Activated effector memory CD4-positive, alpha-beta T cell treated with Interleukin-2 at 50 U/mL for 16 hours (primary cell): ENCODE data around the gene MAP3K8.
"Not testable (repeated sequence)": the region's sequence is repeated elsewhere in the genome, so short reads cannot be mapped to it uniquely, and the experiment has no call there.

Experiments
- DNase-seq: peaks from one replicate; pipeline ENCODE4 v3.0.0-alpha.2; 2020

The MAP3K8 gene

GRCh38 chr10:30453764-30454527 lies 20.0 kb downstream of the MAP3K8 start:
- DNase-seq: no peak

DNA sequence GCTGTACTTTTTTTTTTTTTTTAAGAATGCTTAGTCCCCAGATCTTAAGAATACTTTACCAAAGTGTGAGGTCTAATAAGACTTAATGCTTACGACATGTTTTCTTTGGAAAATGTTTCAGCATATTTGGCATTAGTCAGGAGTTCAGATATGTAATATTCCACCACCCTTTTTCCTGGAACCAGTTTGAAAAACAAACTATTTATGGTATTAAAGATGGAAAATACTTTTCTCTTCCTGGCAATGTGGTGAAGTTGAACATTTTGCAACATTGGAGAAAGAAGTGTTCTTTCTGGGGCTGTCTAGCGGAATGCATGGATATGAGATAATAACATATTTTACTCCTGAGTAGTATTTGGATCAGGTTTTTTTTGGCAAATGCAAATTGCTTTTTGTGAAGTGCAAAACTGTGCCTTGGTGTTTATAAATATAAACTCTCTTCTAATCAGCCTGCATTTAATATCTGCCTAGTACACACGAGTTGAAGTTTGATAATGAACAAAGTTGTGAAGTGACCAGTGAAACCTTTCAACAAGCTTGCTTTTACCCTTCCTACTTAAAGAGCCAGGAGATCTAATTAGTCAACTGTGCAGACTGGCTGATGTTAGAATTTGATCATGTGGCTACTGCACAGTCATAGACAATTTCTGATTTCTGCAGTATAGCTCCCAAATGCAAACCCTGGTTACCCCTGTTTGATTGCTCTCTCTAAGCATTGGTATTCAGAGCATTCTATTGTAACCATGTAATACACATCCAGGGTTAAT lies 20.9 kb downstream of the MAP3K8 start:
- no peak for DNase-seq

- DNase-seq: no peak
These were observed 21.8 kb downstream of the MAP3K8 start for GRCh38 chr10:30455816-30456215.

- DNase-seq: no peak
These were observed 22.3 kb downstream of the MAP3K8 start for GRCh38 chr10:30456266-30456665.

GRCh38 chr10:30459283-30459682 lies 25.3 kb downstream of the MAP3K8 start:
- no peak for DNase-seq

DNA sequence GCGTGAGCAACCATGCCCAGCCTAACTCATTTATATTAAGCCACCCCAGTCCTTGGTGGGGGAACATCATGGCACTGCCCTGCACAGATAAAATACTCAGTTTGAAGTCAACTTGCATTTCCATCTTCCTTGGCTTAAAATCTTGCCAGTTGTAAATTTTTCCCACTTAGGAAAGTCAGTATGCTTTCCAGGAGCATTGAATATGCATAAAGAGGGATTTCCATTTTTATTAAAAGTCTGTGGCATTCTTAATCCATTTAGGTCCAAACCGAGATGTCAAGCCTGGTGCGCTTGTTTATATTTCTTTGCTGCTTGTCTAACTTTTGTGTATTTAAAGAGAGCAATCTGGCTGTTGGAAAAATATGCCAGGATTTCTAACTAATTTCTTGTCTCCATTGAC lies 26.1 kb downstream of the MAP3K8 start:
- DNase-seq: no peak

GRCh38 chr10:30462513-30462912 lies 28.5 kb downstream of the MAP3K8 start:
- DNase-seq: no peak

- no peak for DNase-seq
These were observed 30.0 kb downstream of the MAP3K8 start for GRCh38 chr10:30463944-30464451.

GRCh38 chr10:30464675-30465074 lies 30.7 kb downstream of the MAP3K8 start:
- DNase-seq: no peak

- DNase-seq: no peak
These were observed 32.5 kb downstream of the MAP3K8 start for GRCh38 chr10:30466445-30466844.

GRCh38 chr10:30467651-30468338 lies 33.8 kb downstream of the MAP3K8 start:
- no peak for DNase-seq

GRCh38 chr10:30472414-30473155 lies 38.6 kb downstream of the MAP3K8 start:
- no peak for DNase-seq

- DNase-seq: not testable (repeated sequence)
These were observed 41.5 kb downstream of the MAP3K8 start for GRCh38 chr10:30475515-30475914.

- no peak for DNase-seq
These were observed 42.6 kb downstream of the MAP3K8 start for GRCh38 chr10:30476511-30477155.

DNA sequence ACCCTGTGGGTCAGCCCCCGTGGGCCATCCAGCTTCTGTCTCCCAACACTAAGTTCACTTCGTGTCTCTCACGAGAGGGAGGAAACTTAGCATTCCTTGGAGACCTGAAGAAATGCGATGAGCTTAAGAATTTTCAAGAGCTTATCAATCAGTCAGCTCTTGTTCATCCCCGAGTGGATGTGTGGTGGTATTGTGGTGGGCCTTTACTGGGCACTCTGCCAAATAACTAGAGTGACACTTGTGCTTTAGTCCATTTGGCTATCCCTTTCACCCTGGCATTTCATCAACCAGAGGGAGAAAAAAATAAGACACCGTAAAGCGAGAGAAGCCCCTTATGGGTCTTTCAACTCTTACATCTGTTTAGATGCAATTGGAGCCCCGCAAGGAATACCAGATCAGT lies 45.5 kb downstream of the MAP3K8 start:
- not testable (repeated sequence) for DNase-seq

DNA sequence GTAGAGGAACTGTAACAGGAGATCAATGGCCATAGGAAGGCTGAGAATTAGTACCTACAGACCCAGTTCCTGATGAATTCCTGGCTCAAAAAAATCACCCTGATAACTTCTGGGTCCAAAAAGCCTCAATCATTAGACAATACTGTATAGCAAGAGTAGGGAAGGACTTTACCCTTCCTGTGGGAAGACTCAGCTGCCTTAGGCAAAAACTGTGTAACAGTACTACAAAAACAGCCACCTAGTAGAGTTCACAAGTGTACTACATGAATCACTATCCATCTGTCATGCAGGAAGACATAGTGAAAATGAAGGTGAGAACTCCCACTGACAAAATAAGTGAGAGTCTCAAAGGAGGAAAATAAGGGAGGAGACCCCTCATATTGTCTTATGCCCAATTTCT lies 47.6 kb downstream of the MAP3K8 start:
- DNase-seq: no peak

GRCh38 chr10:30488316-30488715 lies 54.3 kb downstream of the MAP3K8 start:
- DNase-seq: no peak

DNA sequence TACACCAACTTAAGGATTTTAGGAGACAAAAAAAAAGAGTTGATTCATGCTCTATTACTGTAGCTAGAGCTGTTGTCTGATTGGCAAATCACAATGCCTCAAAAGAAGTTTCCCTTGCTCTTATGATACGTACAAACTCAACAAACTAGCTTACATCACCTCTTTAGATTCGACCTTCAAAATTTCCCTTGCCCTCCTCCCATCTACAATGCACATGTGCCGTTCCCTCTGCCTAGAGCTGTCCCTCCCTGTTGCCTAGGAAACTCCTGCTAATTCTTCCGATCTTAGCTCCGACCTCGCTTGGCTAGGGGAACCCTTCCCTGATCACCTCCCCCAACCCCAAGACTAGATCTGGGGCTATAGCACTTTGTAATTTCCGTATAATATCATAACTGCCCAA lies 55.4 kb downstream of the MAP3K8 start:
- DNase-seq: no peak

- DNase-seq: no peak
These were observed 56.5 kb downstream of the MAP3K8 start for GRCh38 chr10:30490289-30491000.

GRCh38 chr10:30491204-30491915 lies 57.4 kb downstream of the MAP3K8 start:
- no peak for DNase-seq
